Activated CD4-positive, alpha-beta T cell treated with anti-CD3 and anti-CD28 coated beads for 36 hours (primary cell): Measurements from ENCODE around the gene SLC19A1. TPM values are rescaled to one million over a fixed set of nuclear protein-coding genes. Genes with fewer than 3 reads are reported as not detected.

ENCODE experiments used
- ATAC-seq: fragments of 200-7000 bp; cut with Tn5 transposase; one replicate; pipeline ENCODE4 v1.10.0; 2021; ENCODE audit warnings: mild to moderate bottlenecking, moderate library complexity
- CTCF ChIA-PET: fragments of 350-600 bp; sonication (Branson Sonifier 250); formaldehyde crosslinking; loops from one replicate; lab custom pipeline; 2021; ENCODE audit warnings: antibody characterized with exemption; lab: Charles Lee
- POLR2A ChIA-PET: fragments of 350-600 bp; sonication (Branson Sonifier 250); formaldehyde crosslinking; loops from one replicate; lab custom pipeline; 2021; ENCODE audit warnings: antibody characterized with exemption, inconsistent platforms; lab: Charles Lee
- DNase-seq: peaks from one replicate; pipeline ENCODE4 v3.0.0-alpha.2; 2020
- H3K27ac Mint-ChIP-seq: one replicate; pipeline ENCODE4 v1.8.0; 2021; ENCODE audit warnings: mixed read lengths
- H3K27me3 Mint-ChIP-seq: one replicate; pipeline ENCODE4 v1.8.0; 2021; ENCODE audit warnings: mixed read lengths
- H3K36me3 Mint-ChIP-seq: one replicate; pipeline ENCODE4 v1.8.0; 2021; ENCODE audit warnings: low read depth, mixed read lengths
- H3K4me1 Mint-ChIP-seq: one replicate; pipeline ENCODE4 v1.8.0; 2021; ENCODE audit warnings: mixed read lengths
- H3K4me3 Mint-ChIP-seq: one replicate; pipeline ENCODE4 v1.8.0; 2021; ENCODE audit warnings: mild to moderate bottlenecking, moderate library complexity, mixed read lengths
- H3K9me3 Mint-ChIP-seq: one replicate; pipeline ENCODE4 v1.8.0; 2021; ENCODE audit warnings: low read depth, mixed read lengths
- intact Hi-C, 2 experiments: fragments of 100-400 bp; cut with DNase I in 1 of 2; cut with micrococcal nuclease in 1 of 2; formaldehyde crosslinking; loops; one replicate each; pipeline versions ENCODE4 v1.14.2 to v1.15.1; 2022 to 2024; cut with DNase I, micrococcal nuclease
- total RNA-seq, 2 experiments: library from RNA; stranded (reverse); gene quantifications; one replicate each; pipeline ENCODE4 v1.2.3, GENCODE V29; 2021

The SLC19A1 gene
- total RNA-seq, 2 experiments from 2014 or later: 46.1 to 50.0 TPM

- CTCF ChIA-PET: interaction anchor here (0.8 kb wide), 1 partner anchor 14 kb away, joined by 4 read pairs; no protein-coding TSS in a partner anchor
- H3K36me3 Mint-ChIP-seq: no peaks in the 10 kb centered on the region
- ATAC-seq (no peak), DNase-seq (no peak)
- H3K4me3 Mint-ChIP-seq: no peak overlapping the region
- H3K27ac Mint-ChIP-seq: no peak overlapping the region
- POLR2A ChIA-PET: no interaction called here
- peaks cover 8% of the 10 kb centered on the region for H3K9me3 Mint-ChIP-seq
- intact Hi-C loops: no loop called here
- no peaks in the 10 kb centered on the region for H3K4me1 Mint-ChIP-seq
- H3K27me3 Mint-ChIP-seq: no peaks in the 10 kb centered on the region
These were observed 87.9 kb downstream of the SLC19A1 start for GRCh38 chr21:45454060-45454925.

GRCh38 chr21:45453308-45453950 is 88.8 kb downstream of the SLC19A1 start:
- no peak for ATAC-seq
- no peak for DNase-seq
- CTCF ChIA-PET: interaction anchor here (0.8 kb wide), 1 partner anchor 14 kb away, joined by 4 read pairs; no protein-coding TSS in a partner anchor
- intact Hi-C loops: no loop called here
- POLR2A ChIA-PET: no interaction called here
- no peaks in the 10 kb centered on the region for H3K27me3 Mint-ChIP-seq
- peaks cover 8% of the 10 kb centered on the region for H3K9me3 Mint-ChIP-seq
- no peaks in the 10 kb centered on the region for H3K4me1 Mint-ChIP-seq
- no peak overlapping the region for H3K4me3 Mint-ChIP-seq
- H3K27ac Mint-ChIP-seq: no peak overlapping the region
- H3K36me3 Mint-ChIP-seq: no peaks in the 10 kb centered on the region

GRCh38 chr21:45452696-45453307 is 89.4 kb downstream of the SLC19A1 start:
- Mint-ChIP-seq H3K27me3 (peaks cover 2% of the 10 kb centered on the region), H3K27ac (no peak overlapping the region), H3K36me3 (no peaks in the 10 kb centered on the region), H3K4me1 (no peaks in the 10 kb centered on the region), H3K9me3 (peaks cover 8% of the 10 kb centered on the region), H3K4me3 (no peak overlapping the region)
- intact Hi-C loops: no loop called here
- ChIA-PET POLR2A (no interaction called here), CTCF (interaction anchor here (0.8 kb wide), 1 partner anchor 13 kb away, joined by 4 read pairs; no protein-coding TSS in a partner anchor)
- DNase-seq: no peak
- no peak for ATAC-seq

GRCh38 chr21:45451771-45452182 is 90.5 kb downstream of the SLC19A1 start:
- ATAC-seq: no peak
- H3K9me3 Mint-ChIP-seq: peaks cover 8% of the 10 kb centered on the region
- POLR2A ChIA-PET: no interaction called here
- no peak for DNase-seq
- intact Hi-C loops: no loop called here
- no peaks in the 10 kb centered on the region for H3K36me3 Mint-ChIP-seq
- no peak overlapping the region for H3K27ac Mint-ChIP-seq
- CTCF ChIA-PET: no interaction called here
- peaks cover 2% of the 10 kb centered on the region for H3K27me3 Mint-ChIP-seq
- no peak overlapping the region for H3K4me3 Mint-ChIP-seq
- no peaks in the 10 kb centered on the region for H3K4me1 Mint-ChIP-seq

GRCh38 chr21:45451091-45451740 is 91.0 kb downstream of the SLC19A1 start:
- DNase-seq (no peak), ATAC-seq (no peak)
- H3K27ac Mint-ChIP-seq: no peak overlapping the region
- H3K36me3 Mint-ChIP-seq: peaks cover 1% of the 10 kb centered on the region
- intact Hi-C loops: no loop called here
- no peaks in the 10 kb centered on the region for H3K4me1 Mint-ChIP-seq
- H3K4me3 Mint-ChIP-seq: no peak overlapping the region
- H3K9me3 Mint-ChIP-seq: peaks cover 9% of the 10 kb centered on the region
- ChIA-PET CTCF (no interaction called here), POLR2A (no interaction called here)
- peaks cover 4% of the 10 kb centered on the region for H3K27me3 Mint-ChIP-seq

- intact Hi-C loops: no loop called here
- H3K36me3 Mint-ChIP-seq: peaks cover 3% of the 10 kb centered on the region
- no peak overlapping the region for H3K4me3 Mint-ChIP-seq
- H3K9me3 Mint-ChIP-seq: peaks cover 13% of the 10 kb centered on the region
- peaks cover 8% of the 10 kb centered on the region for H3K27me3 Mint-ChIP-seq
- ChIA-PET CTCF (interaction anchor here (0.7 kb wide), 1 partner anchor 163 kb away, joined by 4 read pairs; the partner anchor contains the start of gene POFUT2), POLR2A (no interaction called here)
- DNase-seq (no peak), ATAC-seq (no peak)
- no peak overlapping the region for H3K27ac Mint-ChIP-seq
- peaks cover 2% of the 10 kb centered on the region for H3K4me1 Mint-ChIP-seq
These were observed 91.7 kb downstream of the SLC19A1 start for GRCh38 chr21:45450423-45451090.

GRCh38 chr21:45449658-45450422 is 92.4 kb downstream of the SLC19A1 start:
- ChIA-PET POLR2A (no interaction called here), CTCF (interaction anchor here (0.6 to 0.7 kb wide), 2 partner anchors 162 to 245 kb away, joined by 3 to 4 read pairs; partner anchors contain the start of gene POFUT2)
- intact Hi-C loops: no loop called here
- Mint-ChIP-seq H3K36me3 (peaks cover 3% of the 10 kb centered on the region), H3K4me3 (no peak overlapping the region), H3K27me3 (peaks cover 14% of the 10 kb centered on the region), H3K4me1 (peaks cover 8% of the 10 kb centered on the region), H3K27ac (no peak overlapping the region), H3K9me3 (peaks cover 13% of the 10 kb centered on the region)
- DNase-seq (no peak), ATAC-seq (no peak)

GRCh38 chr21:45448810-45449657 is 93.2 kb downstream of the SLC19A1 start:
- no peak overlapping the region for H3K27ac Mint-ChIP-seq
- peaks cover 8% of the 10 kb centered on the region for H3K4me1 Mint-ChIP-seq
- ChIA-PET POLR2A (no interaction called here), CTCF (interaction anchor here (0.6 kb wide), 2 partner anchors 156 to 244 kb away, joined by 3 read pairs; no protein-coding TSS in a partner anchor)
- peaks cover 3% of the 10 kb centered on the region for H3K36me3 Mint-ChIP-seq
- no peak overlapping the region for H3K4me3 Mint-ChIP-seq
- intact Hi-C loops: no loop called here
- DNase-seq: no peak
- no peak for ATAC-seq
- H3K9me3 Mint-ChIP-seq: peaks cover 13% of the 10 kb centered on the region
- H3K27me3 Mint-ChIP-seq: peaks cover 16% of the 10 kb centered on the region

- Mint-ChIP-seq H3K27me3 (peaks cover 17% of the 10 kb centered on the region), H3K27ac (no peak overlapping the region), H3K4me3 (no peak overlapping the region), H3K4me1 (peaks cover 8% of the 10 kb centered on the region), H3K9me3 (peaks cover 13% of the 10 kb centered on the region), H3K36me3 (peaks cover 3% of the 10 kb centered on the region)
- ATAC-seq (no peak), DNase-seq (no peak)
- POLR2A ChIA-PET: no interaction called here
- CTCF ChIA-PET: interaction anchor here (0.6 kb wide), 1 partner anchor 156 kb away, joined by 3 read pairs; no protein-coding TSS in a partner anchor
- intact Hi-C loops: no loop called here
These were observed 93.9 kb downstream of the SLC19A1 start for GRCh38 chr21:45448283-45448809.
